HG02763 (cell line): ENCODE results near the gene ZSWIM6.
"Not testable (repeated sequence)": the region's sequence is repeated elsewhere in the genome, so short reads cannot be mapped to it uniquely, and the experiment has no call there.

ENCODE experiments used
- ATAC-seq: cut with Tn5 transposase; IDR thresholded peaks from one replicate; pipeline ENCODE4 v1.9.1; 2021; ENCODE audit warnings: mild to moderate bottlenecking, moderate library complexity; ENCODE audit not compliant: unreplicated experiment

The ZSWIM6 gene

DNA sequence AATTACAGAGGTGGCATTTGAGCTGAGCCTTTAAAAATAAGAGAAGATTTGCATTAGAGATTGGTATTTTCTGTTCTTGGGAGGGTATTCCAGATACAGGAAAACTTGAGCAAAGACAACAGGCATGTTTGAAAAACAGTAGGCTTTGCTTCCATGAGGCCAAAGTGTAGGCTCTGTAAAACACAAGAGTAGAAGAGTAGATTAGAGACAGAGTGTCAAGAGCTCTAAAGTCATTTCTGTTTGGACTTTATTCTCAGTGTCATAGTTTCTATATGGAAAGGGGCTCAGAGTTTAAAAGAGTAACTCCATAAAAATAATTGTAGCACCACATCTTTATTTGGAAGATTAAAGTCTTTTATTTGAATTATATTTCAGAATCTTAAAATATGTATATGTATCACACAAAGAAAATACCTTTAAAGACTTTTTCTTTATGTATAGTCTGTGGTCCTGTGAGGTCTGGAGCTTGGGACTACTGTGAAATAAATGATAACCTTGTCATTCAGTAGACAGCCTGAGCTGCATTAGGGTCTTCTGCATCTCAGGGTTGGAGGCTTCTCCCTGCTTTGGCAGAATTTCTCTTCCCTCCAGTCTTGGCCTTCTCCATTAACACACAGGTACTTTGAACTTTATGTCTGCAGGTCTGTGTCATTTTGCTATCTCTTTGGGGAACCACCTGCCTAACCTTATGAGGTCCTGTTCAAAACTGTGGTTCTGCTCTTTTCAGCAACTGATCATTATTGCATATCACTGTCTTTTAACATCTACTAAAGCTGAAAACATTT, 73.6 kb downstream of the ZSWIM6 start:
- no peak for ATAC-seq

DNA sequence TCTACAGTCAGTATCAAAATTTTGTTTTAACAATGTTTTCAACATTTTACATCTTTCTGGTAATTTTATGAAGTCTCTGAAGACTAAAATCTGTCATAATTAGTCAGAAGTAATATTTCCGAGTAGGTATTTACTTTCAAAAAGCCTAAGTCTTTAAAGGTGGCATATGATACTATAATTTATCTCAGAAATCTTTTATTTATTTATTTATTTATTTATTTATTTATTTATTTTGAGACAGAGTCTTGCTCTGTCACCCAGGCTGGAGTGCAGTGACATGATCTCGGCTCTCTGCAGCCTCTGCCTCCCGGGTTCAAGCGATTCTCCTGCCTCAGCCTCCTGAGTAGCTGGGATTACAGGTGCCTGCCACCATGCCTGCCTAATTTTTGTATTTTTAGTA, 74.4 kb downstream of the ZSWIM6 start:
- ATAC-seq: not testable (repeated sequence)

DNA sequence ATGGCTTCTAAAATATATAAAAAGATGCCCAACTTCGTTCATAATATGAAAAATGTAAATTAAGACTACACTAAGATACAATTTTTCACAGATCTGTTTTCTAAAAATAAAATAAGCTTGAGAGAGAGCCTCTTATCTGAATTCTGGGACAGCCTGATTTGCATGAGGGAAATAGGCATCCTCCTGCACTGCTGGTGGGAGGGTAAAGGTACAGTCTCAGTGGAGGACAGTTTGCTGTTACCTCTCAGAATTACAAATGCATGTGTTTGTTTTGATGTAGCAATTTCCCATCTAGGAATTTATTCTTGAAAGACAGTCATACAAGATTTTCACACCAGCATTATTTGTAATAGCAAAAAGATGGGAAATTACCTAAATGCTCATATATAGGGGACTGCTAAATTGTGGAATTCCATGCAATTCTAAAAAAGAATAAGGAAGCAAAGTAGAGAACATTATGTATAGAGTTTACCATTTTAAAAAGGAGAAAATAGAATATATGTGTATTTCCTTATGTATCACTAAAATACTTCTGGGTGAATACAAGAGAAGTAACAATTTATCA, 75.7 kb downstream of the ZSWIM6 start:
- no peak for ATAC-seq

DNA sequence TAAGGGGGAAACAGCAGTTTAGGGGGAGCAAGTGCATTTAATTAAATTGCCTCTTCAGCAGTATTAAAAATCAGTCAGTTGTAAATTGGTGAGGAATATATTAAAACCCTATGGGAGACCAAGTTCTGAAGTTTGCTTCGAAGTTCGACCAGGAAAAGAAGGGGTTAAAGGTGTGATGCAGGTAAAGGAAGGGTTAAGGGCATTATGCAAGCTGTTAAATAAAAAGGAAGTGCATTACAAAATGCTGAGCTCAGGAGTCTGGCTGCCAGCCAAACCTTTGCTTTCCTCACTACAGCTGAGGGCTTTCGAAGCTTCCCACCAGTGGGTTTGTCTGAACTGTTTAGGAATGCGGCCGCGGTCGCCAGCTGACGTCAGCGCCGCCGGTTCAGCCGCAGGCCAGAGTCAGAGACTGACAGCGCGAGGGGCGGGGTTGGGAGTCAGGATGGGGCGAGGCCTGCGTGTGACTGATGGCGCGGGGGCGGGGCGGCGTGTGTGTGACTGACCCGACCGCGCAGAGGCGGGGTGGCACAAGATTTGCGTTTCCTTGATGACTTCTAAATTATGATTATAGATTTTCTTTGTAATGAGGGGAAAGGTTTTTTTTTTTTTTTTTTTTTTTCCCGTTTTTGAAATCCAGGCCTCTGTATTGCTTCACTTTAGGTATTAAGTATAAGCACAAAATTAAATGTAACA, 76.6 kb downstream of the ZSWIM6 start:
- ATAC-seq: peak; percentile 100

DNA sequence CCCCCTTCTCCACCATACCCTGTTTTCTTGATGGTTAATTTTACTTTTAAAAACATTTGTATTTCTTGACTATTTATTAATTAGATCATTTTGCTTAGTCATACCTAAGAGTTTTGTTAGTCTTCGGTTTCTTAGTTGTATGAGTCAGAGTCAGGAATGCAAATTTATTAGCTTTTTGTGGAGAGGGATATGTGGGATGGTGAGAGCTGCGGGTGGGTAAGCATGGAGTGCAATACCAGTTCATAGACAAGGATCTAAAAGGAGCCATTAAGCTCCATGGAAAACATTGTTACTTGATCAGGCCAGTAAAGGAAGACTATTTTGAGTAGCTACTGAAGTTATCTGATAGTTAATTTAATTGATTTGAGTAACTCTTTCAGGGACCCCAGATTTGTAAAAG, 77.5 kb downstream of the ZSWIM6 start:
- ATAC-seq: no peak

DNA sequence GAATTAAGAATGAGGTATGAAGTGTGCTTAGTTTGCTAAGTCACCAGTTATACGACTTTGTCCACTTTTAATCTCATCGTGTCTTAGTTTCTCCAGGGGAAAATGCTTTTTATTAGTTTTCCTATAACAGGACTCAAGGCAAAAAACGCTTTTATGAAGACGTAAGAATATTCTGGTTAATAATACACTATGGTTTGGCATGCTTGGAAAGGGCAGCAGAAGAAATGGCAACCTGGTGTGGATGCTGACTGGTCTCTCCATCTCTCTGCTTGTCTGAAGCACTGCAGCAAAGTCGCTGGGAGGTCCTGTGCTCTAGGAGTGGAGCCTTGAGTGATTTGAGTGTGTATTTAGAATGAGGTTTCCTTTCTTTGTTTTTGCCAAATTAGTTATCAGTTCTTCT, 78.8 kb downstream of the ZSWIM6 start:
- ATAC-seq: no peak

DNA sequence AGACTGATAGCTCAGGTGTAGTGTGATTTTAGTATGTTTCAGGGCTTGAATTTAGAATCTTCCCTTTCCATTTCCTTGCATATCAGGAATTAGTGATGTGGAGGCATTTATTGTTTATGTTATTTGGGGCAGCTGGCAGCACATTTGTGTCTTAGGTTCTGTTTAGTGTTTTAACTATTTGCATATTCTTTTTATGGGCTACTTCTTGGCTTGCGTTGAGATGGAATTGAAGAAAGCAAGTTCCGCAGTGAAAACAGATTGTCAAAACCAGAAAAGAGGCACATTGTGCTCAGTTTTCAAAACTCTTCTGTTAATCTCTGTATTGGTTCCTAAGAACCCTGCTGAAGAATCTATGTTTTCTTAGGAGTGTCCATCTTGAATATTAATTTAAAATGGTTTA, 80.3 kb downstream of the ZSWIM6 start:
- no peak for ATAC-seq

DNA sequence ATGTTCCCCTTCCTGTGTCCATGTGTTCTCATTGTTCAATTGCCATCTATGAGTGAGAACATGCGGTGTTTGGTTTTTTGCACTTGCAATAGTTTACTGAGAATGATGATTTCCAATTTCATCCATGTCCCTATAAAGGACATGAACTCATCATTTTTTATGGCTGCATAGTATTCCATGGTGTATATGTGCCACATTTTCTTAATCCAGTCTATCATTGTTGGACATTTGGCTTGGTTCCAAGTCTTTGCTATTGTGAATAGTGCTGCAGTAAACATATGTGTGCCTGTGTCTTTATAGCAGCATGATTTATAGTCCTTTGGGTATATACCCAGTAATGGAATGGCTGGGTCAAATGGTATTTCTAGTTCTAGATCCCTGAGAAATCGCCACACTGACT, 81.1 kb downstream of the ZSWIM6 start:
- ATAC-seq: not testable (repeated sequence)

DNA sequence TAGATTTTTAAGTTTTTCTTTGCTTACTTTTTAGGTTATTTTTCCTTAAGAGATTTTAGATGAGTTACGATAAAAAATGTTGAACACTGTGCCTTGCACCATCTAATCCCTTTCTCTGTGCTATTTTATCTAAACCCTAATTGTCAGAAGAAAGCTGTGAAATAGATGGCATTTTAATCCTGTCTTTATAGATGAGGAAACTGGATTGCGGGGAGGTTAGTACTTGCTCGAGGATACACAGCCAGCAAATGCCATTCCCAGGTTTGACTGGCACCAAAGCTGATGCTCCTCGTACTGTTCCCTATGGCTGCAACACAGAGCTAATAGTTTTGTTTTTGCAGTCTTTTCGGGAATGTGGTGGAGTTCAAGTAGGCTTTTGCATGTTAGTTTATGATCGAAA, 82.7 kb downstream of the ZSWIM6 start:
- ATAC-seq: no peak

DNA sequence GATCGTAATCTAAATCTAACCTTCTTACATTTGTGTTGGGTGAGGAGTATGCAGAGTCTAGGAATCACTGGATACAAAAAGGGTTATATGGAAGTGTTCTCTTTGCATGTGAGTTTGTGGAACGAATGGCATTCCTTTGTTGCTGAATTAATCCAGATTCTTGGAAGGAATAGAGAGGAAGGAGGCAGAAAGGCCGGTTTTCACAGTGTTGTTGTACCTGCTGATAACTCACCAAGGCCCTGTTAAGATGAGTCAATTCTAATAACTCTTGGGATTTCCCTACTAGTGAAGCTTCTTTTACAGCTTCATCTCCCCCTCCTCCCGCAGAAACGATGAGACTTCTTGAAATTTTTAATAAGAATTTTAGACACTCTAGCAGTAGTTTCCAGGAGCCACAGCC, 84.0 kb downstream of the ZSWIM6 start:
- no peak for ATAC-seq

DNA sequence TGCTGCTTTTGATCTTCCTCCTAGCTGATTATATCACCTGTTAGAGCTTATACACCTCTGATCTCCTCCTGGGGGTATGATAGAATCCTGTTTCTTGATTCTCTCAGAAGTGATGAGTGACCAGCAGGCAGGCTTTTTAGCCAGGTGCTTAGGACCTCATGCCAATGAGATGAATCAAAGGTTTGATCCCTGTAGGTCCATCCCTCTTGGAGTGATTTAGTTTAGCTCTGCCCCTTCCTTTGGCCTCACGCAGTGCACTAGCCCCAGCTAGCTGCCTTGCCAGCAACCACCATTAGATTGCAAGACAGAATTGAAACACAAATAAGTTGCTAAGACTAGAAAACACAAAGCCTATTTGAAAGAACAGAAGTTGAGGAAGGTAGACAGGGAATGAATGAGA, 84.4 kb downstream of the ZSWIM6 start:
- no peak for ATAC-seq

DNA sequence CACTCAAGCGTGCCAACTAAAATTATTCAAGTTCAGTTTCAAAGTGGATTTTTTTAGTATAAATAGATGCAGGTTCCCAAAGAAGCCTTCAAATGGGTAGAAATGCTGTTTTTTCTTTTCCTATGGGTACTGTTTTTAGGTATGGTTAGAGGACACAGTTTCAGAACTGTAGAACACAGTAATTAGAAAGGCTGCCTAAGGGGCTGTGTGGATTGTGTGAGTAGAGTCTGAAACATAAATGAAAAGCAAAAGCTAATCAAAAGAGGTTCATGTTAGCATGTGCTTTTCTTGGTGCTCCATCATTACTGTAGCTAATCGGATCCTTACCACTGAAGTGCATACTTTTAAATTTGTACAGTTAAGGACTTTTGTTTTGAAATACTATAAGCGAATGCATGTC, 85.3 kb downstream of the ZSWIM6 start:
- ATAC-seq: no peak

DNA sequence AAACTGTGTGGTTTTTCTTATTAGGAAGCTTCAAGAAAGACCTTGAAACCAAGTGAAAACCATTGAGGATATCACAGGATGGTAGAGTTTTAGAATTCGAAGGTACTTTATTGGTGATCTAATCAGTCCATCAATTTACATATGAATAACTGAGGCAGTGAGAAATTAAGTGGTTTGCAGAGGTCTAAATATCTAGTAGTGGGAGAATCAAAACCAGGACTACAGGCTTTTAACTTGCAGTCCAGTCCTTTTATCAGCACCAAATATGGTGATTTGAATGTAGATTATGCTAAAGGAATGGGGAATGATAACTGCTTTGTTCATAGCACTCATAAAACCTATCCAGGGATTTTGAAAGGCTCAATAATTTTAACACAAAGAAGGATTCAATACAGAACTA, 85.8 kb downstream of the ZSWIM6 start:
- ATAC-seq: no peak

DNA sequence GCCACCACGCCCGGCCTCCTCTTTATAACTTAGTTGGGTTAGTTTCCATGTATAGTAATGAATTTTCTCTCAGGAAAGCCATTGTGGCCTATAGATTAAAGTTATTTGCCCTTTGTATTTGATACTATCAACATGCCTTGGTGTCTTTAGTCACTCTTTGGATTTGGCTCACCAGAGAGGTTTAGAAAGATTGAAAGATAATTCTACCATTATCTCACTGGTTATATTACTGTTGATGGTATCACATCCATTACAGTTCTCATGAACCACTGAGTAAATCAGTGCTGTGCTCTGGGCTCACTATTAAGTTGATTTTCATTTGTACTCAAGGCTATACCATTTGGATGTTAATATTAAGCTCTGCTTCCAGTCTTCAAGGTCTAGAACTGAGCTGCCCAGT, 87.0 kb downstream of the ZSWIM6 start:
- no peak for ATAC-seq

DNA sequence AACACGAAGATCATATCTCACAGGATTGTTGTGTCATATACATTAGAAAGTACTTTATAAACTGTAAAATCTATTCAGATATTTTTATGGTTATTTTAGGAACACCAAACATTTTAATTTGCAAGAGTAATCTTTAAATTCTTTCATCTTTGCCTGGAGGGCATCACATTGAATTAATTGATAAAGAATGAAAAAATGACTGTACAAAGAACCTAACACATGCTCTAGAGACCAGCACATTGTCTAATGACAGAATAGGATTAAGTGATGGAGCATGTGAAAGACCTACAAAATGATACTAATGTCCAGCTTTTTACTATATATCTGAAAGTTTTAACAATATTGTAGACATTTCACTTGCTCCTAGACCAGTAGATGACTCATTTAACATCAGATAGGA, 88.0 kb downstream of the ZSWIM6 start:
- no peak for ATAC-seq

DNA sequence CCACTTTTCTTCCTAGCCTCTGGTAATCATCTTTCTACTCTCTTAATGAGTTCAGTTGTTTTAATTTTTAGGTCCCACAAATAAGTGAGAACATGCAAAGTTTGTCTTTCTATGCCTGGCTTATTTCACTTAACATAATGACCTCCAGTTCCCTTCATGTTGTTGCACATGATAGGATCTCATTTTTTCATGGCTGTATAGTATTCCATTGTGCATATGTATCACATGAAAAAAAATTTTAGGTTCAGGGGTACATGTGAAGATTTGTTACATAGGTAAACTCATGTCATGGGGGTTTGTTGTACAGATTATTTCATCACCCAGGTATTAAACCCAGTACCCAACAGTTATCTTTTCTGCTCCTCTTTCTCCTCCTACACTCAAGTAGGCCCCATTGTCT, 89.2 kb downstream of the ZSWIM6 start:
- ATAC-seq: not testable (repeated sequence)

DNA sequence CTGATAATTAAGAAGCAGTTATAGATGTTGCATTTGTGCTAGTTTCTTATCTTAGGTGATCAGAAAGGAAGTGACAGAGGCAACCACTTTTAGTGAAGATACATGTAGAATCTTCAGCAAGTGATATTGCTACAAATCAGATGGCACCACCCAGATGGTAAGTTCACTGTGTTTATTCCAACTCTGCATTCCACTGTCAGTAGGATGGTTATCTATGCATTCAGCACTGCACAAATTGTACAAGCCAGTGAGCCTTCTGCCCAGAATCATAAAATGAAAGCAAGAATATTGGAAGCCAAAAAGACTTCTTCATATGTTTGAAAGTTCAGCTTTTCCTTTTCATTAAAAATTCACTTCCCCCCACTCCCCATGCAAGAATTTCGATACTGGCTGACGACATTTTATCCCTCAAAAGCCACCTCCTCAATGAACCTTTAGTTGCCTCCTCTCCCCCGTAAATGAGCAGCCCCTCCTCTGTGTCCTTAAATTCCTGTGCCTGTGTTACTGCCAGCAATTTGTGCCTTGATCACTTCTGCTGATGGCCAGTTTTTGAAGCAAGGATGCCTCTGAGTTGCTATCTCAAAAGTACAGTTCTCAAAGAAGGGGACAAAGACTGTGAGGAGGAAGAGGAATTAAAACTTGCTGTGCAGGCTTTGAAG, 91.6 kb downstream of the ZSWIM6 start:
- ATAC-seq: no peak

DNA sequence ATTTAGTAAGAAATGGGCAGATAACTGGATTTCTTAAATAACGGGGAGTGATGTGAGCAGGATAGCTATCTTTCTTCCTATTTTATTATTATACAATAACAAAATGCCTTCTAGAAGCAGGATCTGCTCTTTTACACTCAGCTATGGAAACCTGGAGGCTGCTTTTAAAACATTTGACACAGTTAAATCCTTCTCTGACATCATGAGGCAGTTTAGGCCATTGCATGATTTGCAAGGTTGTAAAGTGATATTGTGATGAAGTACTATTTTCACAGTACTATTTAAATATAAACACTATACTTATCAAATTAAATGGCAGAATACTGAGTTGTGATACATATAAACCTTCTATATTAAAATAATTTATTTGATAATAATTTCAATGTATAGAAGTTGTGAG, 93.9 kb downstream of the ZSWIM6 start:
- ATAC-seq: no peak

DNA sequence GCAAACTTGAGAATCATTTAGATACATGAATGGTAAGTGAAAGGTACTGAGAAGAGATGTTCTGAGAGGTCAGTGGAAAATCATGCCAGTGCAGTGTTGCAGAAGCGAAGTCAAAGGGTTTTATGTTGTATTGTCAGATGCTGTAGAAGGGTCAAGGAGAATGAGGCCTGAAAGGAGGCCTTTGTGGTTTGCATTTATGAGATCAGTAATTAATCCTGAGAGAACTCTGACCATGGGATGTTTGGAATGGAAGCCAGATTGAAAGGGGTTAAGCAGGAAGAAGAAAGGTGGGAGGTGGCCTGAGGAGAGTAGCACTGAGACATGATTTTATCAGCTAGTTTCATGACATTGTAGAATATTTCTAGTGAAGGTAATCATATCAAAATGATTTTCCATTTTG, 97.8 kb downstream of the ZSWIM6 start:
- ATAC-seq: no peak

DNA sequence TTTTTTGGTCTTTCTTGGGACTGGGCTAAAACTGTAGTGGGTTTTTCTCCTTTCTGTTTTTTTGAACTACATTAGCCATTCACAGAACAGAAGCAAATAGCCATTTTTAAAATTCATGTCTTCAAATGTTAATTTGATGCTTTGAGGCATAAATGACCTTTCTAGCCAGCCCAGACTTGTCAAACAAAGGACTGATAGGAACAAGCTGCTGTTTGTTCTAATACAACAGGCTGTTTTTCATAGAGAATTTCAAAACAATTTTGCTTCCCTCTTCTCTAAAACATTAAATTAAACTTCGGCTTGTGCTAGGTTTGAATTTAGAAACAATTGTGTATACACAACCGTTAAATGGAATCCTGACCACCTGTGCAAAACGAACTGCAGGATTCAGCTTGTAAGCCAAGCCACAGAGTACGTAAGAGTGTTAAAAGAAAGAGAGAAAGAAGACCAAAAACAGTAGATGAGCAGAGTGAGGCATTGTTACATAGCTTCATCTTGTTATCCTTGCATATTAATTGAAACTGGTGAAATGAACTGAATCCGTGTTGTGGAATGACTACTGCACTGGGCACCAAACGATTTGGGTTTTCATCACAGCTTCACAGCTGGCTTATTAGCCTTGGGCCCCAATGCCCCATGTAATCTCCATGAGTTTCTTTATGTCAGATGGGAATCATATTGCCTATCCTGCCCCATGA, 100.0 kb downstream of the ZSWIM6 start:
- no peak for ATAC-seq

DNA sequence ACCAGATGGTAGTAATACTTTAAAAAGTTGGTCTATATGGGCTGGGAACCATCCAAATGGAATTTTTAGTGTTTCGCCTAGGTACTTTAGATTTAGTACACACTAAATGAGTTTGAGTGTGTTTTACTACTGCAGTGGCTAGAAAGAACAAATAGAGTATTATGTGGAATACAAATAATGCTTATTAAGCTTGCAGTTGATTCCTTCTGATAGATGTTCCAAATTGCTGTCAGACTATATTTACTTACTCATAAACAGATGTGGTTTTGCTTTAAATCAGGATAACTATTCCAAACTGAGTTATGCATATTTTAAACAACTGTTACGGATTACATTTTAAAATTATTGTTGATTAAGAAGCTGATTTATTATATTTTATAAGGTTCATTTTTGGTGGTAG, 103.3 kb downstream of the ZSWIM6 start:
- no peak for ATAC-seq
